Head of caudate nucleus (tissue), 42 donors: Measurements from ENCODE around the gene SH3BP4.

Experiments
- DNase-seq, 42 donors: peaks; one replicate each; pipeline versions ENCODE4 v3.0.0 to v3.0.0-alpha.2; 2020 to 2021; ENCODE audit warnings: mixed read lengths in 7 of 42
- intact Hi-C: fragments of 100-400 bp; cut with DNase I; formaldehyde crosslinking; loops from one replicate; pipeline ENCODE4 v1.15.0; 2022

SH3BP4 gene

DNA sequence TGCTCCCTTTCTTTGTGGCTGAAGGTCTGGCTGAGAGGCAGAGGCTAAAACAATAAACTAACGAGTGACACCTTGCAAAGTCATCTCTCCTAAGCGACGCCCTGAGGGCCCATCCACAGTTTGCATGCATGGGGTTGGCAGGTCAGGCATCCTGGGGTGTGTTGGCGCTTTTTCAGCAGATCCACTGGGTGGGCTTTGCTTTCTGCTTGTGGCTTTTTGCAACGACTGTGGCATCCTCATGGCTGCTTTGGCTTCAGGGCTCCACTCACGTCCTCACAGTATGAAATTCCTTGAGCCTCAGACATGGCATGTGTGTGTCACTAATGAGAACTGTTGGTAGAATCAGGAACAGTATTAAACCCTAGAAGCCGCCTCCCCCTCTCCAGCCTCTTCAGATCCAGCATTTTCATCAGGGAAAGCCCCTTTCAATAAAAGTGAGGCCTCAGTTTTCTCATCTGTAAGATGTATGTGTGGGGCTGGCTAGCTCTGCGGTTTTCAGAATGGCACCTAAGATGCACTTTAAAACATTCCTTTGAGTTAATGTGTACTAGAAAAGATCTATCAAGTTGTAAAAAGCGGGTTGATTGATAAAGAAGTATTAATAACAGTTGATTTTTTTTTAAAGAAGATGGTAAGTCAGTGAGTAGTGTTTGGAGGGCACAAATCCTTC is 72.5 kb downstream of the SH3BP4 start:
- intact Hi-C loops = no loop called here
- DNase-seq = no peak

DNA sequence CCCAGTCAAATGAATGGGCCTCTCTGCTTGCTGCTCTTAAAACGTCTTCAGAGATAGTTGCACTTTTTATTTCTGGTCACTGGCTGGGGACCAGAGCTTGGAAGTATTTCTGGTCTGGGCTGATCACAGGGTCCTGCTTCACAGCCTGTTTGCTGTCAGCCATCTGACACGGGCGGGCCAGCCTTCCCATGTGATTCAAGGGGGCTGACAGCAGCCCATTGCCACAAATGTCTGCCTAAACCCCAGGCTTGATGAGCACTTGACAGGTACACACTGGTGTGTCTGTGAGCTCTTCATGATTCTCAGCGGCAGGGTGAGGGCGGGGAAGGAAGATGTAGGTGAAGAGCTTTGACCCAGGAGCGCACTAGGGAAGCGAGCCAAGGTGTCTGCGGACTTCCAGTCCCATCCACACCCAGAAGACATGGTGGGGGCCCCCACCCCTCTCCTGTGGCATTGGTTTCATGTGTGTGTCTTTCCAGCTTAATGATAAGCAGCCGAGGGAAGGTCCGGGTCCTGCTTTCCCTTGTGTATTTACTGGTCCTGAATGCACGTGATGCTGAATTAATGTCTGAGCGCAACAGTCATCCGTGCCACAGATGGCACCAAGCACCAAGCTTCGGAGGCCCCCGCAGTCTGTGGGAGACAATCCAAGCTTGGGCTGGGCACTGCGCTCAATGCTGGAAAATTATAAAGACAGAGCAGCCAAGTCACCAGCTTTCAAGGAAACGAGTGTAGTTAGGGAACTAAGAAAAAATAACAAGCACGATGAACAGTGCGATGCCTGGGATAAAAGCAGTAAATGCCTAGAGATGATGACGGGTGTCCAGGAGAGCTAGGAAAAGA is 73.3 kb downstream of the SH3BP4 start:
- DNase-seq = peak in 27 of 42 donors; percentile 22 to 79 (median 41)
- intact Hi-C loops = no loop called here

DNA sequence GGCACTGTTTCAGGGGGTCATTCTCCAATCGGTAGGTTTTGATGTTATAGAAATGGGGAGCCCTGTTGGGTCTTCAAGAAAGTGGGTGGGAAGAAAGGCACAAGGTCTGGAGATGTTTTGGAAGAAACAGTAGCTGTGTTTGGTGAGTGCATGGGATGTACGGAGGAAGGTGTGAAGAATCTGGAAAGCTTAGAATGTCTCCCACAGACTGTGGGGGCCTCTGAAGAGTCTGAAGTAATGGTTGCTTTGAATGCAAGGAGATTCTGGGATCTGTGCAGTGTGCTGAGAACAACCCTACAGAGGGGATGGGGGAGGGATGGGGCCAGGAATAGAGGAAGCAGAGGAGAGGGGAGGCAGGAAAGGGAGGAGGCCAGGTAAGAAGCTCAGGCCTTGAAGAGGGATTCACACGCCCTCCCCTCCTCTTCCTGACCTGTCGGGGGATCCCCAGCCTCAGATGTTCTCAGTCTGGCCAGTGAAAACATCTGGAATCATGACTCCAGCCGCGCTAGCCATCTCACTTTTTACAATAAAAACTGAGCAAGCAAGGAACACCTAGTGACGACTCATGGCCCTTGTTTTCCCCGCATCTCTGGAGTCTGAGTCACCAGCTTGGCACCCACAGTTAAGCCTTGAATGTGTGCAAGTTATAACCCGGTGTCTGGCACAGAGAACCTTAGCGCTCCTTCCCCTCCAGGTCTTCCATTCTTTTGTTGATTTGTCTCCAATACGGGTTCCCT is 74.2 kb downstream of the SH3BP4 start:
- intact Hi-C loops = no loop called here
- DNase-seq = no peak

DNA sequence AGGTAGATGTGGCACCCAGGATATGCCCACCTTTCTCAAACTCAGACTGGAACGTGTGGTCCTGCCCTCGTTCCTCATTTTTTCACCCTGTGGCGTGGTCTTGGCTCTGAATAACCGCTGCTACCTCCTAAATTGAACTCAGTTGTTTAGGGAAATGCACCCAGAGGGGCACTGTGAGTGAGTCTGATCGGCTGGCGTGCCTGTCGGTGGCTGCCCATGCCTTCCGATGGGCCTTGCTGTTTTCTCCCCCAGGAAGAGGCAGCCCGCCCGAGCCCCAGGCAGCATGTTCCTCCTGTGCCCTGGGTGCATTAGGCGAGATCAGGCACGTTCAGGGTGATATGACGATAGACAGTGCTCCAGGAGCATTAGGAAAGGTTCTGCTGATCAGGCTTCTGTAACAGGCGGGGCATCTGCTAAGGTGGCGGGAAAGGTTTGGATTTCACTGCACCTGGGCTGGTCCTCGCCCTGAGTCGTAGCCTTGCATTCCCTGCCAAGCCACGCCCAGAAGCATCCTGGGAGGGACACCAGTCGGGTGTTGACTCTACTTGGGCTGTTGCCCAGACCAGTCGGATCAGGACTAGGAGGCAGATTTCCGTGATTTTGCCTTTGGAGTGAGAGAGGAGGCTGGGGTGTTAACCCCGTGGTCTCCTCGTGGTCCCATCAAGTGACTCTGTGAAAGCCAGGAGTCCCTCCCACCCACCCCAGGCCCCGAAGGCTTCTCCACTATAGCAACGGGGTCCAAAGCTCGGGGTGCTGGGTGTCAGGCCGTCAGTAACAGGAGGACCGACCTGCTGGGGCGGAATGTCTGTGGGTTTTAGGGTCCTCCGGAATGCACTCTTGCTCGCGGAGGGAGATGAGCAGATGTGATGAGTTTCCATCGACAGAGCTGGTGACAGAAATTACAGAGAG is 75.1 kb downstream of the SH3BP4 start:
- intact Hi-C loops = no loop called here
- DNase-seq = peak in 7 of 42 donors; percentile 33 to 53 (median 36)

DNA sequence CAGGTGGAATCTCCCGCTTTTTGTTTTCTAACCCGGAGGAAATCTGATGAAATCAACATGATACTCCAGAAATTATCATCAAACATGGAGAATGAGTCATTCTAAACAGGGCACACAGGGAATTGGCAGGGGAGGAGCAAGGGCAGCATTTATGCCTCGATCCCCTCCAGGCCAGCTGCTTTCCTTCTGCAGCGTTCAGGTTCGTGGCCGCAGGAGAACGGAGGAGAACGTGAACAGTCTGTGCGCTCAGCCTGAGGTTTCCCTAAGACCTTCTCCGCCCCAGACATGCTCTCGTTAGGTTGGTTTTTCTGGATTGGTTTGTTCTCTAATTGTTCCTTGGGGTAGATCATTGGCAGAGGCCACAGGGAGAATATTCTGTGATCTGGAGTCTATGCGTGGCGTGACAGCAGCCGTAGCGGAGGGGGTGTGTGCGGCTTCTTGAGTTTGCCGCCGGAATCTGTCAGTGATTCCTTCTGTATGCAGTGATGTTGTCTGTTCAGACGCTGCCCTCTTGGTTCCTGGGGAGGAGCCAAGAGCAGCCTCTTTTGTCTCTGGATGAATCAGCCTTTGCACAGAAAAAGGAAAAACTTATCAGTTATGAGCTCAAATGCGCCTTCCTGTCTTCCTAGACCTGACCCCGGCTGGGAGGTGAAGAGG is 75.9 kb downstream of the SH3BP4 start:
- intact Hi-C loops = no loop called here
- peak in 25 of 42 donors; percentile 19 to 81 (median 43) for DNase-seq

DNA sequence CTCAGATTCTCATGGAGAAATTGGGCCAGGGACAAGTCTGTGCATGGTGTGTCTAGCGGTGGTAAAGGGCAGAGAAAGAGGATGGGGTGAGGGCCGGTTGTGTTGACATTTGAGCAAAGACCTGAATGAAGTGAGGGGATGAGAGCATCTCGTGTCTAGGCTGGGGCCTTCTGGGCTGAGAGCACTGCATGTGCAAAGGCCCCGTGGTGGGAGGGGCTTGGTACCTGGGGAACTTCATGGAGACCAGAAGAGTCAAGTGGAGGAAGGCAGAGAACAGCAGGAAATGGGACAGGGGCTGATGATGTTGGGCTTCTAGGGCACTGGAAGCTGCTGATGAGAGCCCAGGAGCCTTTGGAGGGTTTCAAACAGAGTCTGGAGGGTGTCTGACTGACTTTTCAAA is 76.8 kb downstream of the SH3BP4 start:
- intact Hi-C loops = no loop called here
- DNase-seq = no peak

DNA sequence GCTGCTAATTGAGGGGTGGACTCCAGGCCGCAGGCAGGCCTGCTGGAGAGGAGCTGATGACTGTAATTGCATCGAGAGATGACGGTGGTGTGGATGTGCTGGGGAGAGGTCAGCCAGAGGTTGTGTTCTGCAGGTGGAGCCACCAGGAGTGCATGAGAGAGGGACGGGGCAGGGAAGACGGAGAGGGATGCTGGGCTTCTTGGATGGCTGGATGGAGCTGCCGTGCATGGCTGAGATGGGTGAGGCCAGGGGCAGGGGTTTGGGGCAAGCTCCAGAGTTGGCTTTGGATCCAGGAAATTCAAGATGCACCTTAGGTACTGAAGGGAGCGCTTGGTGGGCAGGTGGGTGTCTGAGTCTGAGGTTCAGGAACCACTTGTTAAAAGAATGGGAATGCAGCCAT is 77.2 kb downstream of the SH3BP4 start:
- intact Hi-C loops = no loop called here
- no peak for DNase-seq

DNA sequence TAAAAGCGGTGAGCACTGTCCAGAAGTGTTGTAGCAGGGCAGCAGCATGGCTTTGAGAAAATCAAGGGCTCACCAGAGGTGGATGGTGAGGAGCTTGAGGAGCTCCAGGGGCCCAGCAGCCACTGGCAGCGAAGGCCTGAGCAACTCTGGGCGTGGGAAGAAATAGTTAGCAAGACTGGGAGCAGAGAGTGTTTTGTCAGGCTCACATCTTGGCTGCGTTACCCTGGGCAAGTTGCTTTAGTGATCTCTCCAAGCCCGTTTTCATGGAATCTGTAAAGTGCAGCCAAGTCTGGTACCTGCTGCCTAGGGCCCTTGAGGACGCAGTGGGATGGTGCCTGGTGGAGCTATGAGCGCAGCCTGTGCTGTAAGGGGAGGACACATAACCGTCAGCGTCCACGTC is 78.3 kb downstream of the SH3BP4 start:
- no peak for DNase-seq
- intact Hi-C loops = loop anchor here (10.0 kb wide), 1 partner anchor 65 kb away; no protein-coding TSS in a partner anchor

DNA sequence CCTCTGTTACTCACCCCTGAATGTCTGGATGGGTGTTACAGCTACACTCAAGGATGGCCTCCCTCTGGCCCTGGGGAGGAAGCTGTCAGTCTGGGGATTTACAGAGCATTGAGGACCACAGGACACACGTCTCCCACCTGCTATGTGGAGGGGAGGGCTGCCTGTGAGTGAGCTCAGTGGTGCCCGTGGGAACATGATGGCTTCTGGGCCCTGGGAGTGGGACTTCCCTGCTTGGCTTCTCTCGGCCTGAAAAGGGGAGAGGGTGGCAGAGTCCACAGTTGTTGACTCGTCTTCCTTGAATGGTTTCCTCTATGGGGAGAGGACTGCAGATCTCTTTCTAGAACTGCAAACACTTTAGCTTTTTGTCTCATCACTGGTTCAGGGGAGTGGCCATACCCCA is 79.1 kb downstream of the SH3BP4 start:
- intact Hi-C loops = loop anchor here (10.0 kb wide), 1 partner anchor 66 kb away; no protein-coding TSS in a partner anchor
- DNase-seq = no peak

DNA sequence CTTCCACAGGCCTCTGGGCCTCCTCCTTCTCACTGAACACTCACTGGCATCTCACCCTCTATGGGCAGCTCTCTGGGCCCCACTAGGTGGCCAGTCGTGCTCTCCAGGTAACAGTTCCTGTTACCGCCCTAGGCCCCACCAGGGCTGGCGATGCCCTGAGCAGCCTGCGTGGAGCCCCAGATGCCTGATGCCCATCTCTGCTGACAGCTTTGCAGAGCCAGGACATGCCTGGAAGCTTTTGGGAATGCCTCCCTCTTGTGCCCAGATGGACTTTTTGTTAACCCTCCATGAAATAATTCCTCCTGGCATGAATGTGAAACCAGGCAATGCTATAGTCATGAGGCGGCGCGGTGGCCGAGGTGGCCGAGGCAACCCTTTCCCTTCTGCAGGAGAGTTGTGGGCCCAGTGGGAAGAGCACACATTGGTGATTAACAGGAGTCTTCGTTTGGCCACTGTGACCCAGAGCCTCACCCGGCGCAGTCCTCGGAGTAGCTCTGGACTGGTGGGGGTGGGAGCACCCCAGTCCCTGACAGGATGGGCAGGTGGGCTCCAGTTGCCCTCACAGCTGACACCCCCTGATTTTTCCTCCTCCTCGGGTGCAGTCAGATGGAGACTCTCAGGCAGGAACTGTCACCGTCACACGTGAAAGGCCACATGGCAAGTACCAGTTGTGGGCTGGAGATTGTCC is 80.0 kb downstream of the SH3BP4 start:
- intact Hi-C loops = loop anchor here (10.0 kb wide), 1 partner anchor 67 kb away; no protein-coding TSS in a partner anchor
- no peak for DNase-seq

DNA sequence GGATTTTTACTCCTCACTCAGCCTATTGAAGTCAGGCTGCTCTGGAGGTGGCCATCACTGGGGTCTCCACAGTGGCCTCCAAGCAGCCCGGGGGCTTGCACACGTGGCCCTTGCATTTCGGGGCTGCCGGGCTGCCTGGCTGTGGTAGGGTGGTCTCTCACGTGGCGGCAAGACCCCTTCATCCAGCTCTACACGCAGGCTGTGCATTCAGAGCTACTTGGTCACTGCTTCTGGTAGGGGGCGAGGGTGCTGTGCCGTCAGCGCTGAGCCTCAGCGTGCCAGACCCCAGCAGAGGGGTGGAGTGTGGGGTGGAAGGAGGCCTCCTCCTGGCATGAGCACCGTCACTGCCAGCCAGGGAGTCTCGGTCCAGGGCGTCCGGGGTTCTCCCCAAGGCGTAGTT is 80.6 kb downstream of the SH3BP4 start:
- no peak for DNase-seq
- intact Hi-C loops = loop anchor here (10.0 kb wide), 1 partner anchor 68 kb away; no protein-coding TSS in a partner anchor

DNA sequence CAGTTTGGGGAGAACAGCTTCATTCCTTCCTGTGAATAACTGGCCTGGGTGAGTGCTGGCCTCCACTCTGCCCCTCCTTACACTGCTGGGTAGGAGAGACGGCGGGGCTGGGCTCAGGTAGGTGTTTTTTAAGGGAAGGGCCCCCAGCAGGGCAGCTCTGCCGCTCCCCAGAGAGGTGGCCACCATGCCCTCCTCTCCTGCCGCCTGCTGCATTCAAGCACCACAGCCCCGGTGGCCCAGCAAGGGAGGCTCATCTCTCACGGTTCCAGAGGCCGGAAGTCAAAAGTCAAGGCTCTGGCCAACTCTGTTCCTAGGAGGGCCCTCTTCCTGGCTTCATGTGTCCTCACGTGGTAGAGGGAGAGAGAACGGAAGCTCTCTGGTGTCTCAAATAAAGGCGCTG is 81.1 kb downstream of the SH3BP4 start:
- intact Hi-C loops = loop anchor here (10.0 kb wide), 1 partner anchor 68 kb away; no protein-coding TSS in a partner anchor
- no peak for DNase-seq

DNA sequence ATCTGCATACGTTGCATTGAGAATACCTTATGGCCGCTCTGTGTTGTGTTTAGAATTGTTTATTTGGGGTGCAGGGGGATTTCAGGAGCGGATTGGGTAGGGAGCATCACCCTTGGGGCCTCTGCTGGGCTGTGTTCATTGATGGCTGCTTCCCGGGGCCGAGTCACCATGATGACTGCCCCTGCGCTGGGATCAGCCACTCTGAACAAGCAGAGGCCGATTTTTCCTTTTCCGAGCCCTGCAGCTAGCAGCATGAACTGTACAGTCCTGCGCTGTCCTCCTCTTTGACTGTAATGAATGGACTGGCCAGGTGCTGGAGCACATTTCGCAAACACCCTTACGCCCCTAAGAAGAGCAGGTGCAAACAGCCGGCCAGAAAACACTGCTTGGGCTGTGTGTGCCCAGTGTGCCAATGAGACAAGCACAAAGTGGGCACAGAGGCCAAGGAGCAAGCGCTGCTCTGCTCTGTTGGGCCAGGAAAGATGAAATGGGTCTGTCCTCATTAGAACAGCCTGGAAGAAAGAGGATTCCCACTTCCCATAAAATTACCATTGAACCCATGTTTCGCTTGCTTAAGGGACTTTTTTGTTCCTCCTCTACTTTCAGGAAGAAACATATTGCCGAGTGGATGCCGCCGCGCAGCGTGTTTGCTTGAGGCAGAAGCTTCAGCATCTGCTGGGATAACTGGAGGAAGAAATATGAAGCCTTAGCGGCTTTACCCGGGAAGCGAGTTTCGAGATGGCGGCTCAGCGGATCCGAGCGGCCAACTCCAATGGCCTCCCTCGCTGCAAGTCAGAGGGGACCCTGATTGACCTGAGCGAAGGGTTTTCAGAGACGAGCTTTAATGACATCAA is 82.7 kb downstream of the SH3BP4 start:
- intact Hi-C loops = loop anchor here (10.0 kb wide), 1 partner anchor 70 kb away; no protein-coding TSS in a partner anchor
- DNase-seq = peak in 19 of 42 donors; percentile 23 to 66 (median 29)

DNA sequence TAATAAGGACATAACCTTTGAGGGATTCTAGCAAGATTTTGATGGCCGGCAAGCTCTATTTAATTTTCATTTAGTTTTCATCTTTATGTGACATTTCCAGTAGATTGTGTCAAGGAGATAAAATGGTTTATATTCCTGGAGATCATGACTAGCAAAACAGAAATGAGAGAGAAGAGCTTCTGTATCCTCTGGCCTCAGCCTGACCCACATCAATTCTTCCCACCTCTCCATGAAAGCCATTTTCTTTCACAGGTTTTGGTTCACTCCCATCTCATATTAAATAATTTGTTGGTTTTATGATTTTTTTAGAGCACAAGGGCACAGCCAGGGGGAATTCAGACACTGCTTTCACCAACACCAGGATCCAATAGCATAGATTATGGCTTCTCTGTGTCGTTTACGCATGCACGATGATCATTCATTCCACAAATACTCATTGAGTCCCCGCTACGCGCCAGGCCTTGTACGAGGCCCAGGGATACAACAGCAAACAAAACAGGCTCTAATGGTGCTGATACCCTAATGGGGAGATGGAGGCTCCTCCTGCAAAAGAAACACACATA is 85.9 kb downstream of the SH3BP4 start:
- intact Hi-C loops = loop anchor here (10.0 kb wide), 1 partner anchor 73 kb away; no protein-coding TSS in a partner anchor
- no peak for DNase-seq

DNA sequence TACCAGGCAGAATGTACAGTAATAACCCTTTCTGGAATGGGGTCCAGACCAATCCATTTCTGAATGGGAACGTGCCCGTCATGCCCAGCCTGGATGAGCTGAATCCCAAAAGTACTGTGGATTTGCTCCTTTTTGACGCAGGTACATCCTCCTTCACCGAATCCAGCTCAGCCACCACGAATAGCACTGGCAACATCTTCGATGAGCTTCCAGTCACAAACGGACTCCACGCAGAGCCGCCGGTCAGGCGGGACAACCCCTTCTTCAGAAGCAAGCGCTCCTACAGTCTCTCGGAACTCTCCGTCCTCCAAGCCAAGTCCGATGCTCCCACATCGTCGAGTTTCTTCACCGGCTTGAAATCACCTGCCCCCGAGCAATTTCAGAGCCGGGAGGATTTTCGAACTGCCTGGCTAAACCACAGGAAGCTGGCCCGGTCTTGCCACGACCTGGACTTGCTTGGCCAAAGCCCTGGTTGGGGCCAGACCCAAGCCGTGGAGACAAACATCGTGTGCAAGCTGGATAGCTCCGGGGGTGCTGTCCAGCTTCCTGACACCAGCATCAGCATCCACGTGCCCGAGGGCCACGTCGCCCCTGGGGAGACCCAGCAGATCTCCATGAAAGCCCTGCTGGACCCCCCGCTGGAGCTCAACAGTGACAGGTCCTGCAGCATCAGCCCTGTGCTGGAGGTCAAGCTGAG is 89.6 kb downstream of the SH3BP4 start:
- intact Hi-C loops = no loop called here
- no peak for DNase-seq
